ENCODE data around the gene NAV2.

Gene NAV2

DNA sequence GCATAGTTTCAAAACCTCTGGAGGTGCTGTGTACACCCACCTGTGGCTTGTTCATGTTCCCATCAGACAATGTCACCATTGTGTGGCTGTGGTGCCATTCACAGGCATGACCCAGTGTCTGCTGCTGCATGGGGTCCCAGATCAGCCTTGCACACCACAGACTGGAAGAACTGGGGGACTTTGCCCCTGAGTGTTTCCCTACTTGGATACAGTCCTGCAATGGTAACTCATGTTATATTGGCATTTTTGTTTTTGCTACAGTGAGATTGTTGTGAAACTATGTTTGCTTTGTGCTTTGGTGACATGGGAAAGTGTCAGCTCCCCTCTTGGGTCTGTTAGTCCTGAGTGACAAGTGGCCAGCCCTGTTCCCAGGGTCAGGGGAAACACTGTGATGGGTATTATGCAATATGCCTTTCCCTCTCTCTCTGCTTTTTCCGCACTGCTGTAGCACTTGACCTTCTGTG is 108.8 kb downstream of the NAV2 start:
- ATAC-seq, result no peak

DNA sequence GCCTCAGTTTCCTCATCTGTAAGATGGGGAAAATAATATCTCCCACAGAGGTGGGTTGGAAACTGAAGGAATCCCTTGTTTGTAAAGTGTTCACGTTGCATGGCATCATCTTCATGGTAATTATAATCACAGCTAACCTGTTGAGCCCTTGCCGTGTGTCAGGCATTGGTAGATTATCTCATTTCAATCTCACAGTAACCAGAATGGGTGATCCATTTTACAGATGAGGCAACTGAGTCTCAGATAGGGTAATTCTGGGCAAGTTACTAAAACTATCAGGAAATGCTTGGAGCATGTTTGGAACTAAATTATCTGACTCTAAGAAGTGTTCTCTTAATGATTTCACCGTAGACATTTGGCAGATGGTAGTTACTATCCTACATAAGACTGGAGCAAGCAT is 109.4 kb downstream of the NAV2 start:
- no peak for ATAC-seq
- TF ChIP-seq GLIS3 (CRISPR knock-in tag; IDR thresholded peaks at IDR 0.05) (no peak), BACH2 (CRISPR knock-in tag; IDR thresholded peaks at IDR 0.05; ENCODE audit: borderline replicate concordance) (no peak), ZNF70 (CRISPR knock-in tag; IDR thresholded peaks at IDR 0.05) (no peak), ZC3H10 (CRISPR knock-in tag; IDR thresholded peaks at IDR 0.05) (no peak), CSDC2 (CRISPR knock-in tag; IDR thresholded peaks at IDR 0.05) (no peak)
- TF ChIP-seq, protein P1, sequence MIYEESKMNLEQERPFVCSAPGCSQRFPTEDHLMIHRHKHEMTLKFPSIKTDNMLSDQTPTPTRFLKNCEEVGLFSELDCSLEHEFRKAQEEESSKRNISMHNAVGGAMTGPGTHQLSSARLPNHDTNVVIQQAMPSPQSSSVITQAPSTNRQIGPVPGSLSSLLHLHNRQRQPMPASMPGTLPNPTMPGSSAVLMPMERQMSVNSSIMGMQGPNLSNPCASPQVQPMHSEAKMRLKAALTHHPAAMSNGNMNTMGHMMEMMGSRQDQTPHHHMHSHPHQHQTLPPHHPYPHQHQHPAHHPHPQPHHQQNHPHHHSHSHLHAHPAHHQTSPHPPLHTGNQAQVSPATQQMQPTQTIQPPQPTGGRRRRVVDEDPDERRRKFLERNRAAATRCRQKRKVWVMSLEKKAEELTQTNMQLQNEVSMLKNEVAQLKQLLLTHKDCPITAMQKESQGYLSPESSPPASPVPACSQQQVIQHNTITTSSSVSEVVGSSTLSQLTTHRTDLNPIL (CRISPR knock-in tag; IDR thresholded peaks at IDR 0.05; ENCODE audit: low read depth), result no peak
- TF ChIP-seq, protein P2, sequence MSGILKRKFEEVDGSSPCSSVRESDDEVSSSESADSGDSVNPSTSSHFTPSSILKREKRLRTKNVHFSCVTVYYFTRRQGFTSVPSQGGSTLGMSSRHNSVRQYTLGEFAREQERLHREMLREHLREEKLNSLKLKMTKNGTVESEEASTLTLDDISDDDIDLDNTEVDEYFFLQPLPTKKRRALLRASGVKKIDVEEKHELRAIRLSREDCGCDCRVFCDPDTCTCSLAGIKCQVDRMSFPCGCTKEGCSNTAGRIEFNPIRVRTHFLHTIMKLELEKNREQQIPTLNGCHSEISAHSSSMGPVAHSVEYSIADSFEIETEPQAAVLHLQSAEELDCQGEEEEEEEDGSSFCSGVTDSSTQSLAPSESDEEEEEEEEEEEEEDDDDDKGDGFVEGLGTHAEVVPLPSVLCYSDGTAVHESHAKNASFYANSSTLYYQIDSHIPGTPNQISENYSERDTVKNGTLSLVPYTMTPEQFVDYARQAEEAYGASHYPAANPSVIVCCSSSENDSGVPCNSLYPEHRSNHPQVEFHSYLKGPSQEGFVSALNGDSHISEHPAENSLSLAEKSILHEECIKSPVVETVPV (CRISPR knock-in tag; IDR thresholded peaks at IDR 0.05), result no peak
- TF ChIP-seq, protein P3, sequence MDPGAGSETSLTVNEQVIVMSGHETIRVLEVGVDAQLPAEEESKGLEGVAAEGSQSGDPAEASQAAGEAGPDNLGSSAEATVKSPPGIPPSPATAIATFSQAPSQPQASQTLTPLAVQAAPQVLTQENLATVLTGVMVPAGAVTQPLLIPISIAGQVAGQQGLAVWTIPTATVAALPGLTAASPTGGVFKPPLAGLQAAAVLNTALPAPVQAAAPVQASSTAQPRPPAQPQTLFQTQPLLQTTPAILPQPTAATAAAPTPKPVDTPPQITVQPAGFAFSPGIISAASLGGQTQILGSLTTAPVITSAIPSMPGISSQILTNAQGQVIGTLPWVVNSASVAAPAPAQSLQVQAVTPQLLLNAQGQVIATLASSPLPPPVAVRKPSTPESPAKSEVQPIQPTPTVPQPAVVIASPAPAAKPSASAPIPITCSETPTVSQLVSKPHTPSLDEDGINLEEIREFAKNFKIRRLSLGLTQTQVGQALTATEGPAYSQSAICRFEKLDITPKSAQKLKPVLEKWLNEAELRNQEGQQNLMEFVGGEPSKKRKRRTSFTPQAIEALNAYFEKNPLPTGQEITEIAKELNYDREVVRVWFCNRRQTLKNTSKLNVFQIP (CRISPR knock-in tag; IDR thresholded peaks at IDR 0.05; ENCODE audit: borderline replicate concordance, low read depth), result no peak

More for the DNA sequence above, 108.8 kb downstream of the NAV2 start:
- TF ChIP-seq GLIS3 (CRISPR knock-in tag; IDR thresholded peaks at IDR 0.05) (no peak), ZNF70 (CRISPR knock-in tag; IDR thresholded peaks at IDR 0.05) (no peak), RARB (CRISPR knock-in tag; IDR thresholded peaks at IDR 0.05) (no peak), ISL1 (CRISPR knock-in tag; IDR thresholded peaks at IDR 0.05) (no peak), PPARA (CRISPR knock-in tag; IDR thresholded peaks at IDR 0.05; ENCODE audit: borderline replicate concordance) (no peak), ZNF565 (CRISPR knock-in tag; conservative IDR thresholded peaks at IDR 0.05; ENCODE audit: low read depth) (no peak), CSDC2 (CRISPR knock-in tag; IDR thresholded peaks at IDR 0.05) (no peak), SNAI2 (CRISPR knock-in tag; IDR thresholded peaks at IDR 0.05) (no peak), OSR1 (CRISPR knock-in tag; IDR thresholded peaks at IDR 0.05) (no peak), ARNTL (CRISPR knock-in tag; IDR thresholded peaks at IDR 0.05; ENCODE audit: borderline replicate concordance, low read depth) (no peak), BACH2 (CRISPR knock-in tag; IDR thresholded peaks at IDR 0.05; ENCODE audit: borderline replicate concordance) (no peak), TOX (CRISPR knock-in tag; IDR thresholded peaks at IDR 0.05; ENCODE audit: borderline replicate concordance) (no peak), ZNF8 (CRISPR knock-in tag; IDR thresholded peaks at IDR 0.05) (no peak), ZFP3 (CRISPR knock-in tag; IDR thresholded peaks at IDR 0.05) (no peak)
- TF ChIP-seq, protein P2 (CRISPR knock-in tag; IDR thresholded peaks at IDR 0.05), result no peak
- TF ChIP-seq, protein P4, sequence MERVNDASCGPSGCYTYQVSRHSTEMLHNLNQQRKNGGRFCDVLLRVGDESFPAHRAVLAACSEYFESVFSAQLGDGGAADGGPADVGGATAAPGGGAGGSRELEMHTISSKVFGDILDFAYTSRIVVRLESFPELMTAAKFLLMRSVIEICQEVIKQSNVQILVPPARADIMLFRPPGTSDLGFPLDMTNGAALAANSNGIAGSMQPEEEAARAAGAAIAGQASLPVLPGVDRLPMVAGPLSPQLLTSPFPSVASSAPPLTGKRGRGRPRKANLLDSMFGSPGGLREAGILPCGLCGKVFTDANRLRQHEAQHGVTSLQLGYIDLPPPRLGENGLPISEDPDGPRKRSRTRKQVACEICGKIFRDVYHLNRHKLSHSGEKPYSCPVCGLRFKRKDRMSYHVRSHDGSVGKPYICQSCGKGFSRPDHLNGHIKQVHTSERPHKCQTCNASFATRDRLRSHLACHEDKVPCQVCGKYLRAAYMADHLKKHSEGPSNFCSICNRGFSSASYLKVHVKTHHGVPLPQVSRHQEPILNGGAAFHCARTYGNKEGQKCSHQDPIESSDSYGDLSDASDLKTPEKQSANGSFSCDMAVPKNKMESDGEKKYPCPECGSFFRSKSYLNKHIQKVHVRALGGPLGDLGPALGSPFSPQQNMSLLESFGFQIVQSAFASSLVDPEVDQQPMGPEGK (CRISPR knock-in tag; IDR thresholded peaks at IDR 0.05; ENCODE audit: borderline replicate concordance), result no peak
- TF ChIP-seq, protein P1 (CRISPR knock-in tag; IDR thresholded peaks at IDR 0.05; ENCODE audit: low read depth), result no peak
- TF ChIP-seq, protein P3 (CRISPR knock-in tag; IDR thresholded peaks at IDR 0.05; ENCODE audit: borderline replicate concordance, low read depth), result no peak
- TF ChIP-seq, protein P5, sequence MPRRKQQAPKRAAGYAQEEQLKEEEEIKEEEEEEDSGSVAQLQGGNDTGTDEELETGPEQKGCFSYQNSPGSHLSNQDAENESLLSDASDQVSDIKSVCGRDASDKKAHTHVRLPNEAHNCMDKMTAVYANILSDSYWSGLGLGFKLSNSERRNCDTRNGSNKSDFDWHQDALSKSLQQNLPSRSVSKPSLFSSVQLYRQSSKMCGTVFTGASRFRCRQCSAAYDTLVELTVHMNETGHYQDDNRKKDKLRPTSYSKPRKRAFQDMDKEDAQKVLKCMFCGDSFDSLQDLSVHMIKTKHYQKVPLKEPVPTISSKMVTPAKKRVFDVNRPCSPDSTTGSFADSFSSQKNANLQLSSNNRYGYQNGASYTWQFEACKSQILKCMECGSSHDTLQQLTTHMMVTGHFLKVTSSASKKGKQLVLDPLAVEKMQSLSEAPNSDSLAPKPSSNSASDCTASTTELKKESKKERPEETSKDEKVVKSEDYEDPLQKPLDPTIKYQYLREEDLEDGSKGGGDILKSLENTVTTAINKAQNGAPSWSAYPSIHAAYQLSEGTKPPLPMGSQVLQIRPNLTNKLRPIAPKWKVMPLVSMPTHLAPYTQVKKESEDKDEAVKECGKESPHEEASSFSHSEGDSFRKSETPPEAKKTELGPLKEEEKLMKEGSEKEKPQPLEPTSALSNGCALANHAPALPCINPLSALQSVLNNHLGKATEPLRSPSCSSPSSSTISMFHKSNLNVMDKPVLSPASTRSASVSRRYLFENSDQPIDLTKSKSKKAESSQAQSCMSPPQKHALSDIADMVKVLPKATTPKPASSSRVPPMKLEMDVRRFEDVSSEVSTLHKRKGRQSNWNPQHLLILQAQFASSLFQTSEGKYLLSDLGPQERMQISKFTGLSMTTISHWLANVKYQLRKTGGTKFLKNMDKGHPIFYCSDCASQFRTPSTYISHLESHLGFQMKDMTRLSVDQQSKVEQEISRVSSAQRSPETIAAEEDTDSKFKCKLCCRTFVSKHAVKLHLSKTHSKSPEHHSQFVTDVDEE (CRISPR knock-in tag; IDR thresholded peaks at IDR 0.05), result no peak

Measured in SK-N-SH treated with all-trans-retinoic acid at 6 μM for 48 hours (cell line).